Fibroblast of gingiva (primary cell): Measurements from ENCODE around the gene CACNA1I.

Source experiments
- DNase-seq: peaks from one replicate; pipeline ENCODE4 v3.0.0-alpha.2; 2011; ENCODE audit warnings: low read depth

Gene CACNA1I

DNA sequence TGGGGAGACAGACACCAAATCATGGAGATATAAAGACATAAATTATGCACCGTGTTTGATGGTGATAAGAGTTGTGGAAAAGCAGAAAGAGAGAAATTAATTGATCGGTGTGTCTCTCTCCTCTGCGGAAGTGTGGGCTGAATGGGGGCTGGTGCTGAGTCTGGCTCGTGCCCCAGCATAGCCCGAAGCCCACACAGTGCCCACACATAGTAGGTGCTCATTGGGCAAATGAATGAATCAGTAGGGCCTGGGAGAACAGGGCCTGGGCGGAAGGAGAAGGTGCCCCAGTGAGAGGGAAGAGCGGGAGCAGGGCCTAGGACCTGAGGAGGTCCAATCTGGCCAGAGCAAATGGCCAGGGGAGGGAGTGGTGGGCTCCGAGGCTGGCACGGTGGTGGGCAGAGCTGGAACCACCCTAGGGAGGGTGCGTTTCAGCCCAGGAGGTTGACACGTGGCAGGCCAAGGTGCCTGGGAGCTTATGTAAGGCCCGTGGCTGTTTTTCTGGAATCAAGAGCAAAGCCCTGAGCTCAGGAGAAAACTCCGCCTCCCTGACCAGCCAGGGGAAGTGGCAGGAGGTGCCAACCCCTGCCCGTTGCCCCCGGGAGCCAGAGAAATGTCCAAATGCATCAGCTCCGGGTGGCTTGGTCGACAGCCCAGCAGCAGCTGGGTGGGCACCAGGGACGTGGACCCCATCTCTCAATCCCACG is 2.1 kb upstream of the CACNA1I start:
- DNase-seq = no peak

DNA sequence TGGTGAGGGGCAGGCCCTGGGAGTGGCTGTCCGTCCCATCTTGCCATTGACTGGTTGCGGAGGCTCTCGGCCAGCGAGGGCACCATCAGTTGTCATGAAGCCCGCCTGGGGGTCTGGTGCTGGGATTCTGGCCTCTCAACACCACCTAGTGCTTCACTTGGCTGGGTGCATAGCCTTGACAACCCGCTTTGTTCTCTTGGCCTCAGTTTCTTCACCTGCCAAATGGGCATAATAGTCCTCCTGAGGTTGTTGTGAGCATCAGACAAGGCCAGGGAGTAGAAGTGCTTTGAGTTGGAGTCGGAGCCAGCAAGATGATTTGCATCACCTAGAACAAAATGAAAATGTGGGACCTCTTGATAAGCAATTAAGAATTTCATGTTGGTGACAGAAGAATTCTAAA is 1.5 kb upstream of the CACNA1I start:
- DNase-seq = no peak

DNA sequence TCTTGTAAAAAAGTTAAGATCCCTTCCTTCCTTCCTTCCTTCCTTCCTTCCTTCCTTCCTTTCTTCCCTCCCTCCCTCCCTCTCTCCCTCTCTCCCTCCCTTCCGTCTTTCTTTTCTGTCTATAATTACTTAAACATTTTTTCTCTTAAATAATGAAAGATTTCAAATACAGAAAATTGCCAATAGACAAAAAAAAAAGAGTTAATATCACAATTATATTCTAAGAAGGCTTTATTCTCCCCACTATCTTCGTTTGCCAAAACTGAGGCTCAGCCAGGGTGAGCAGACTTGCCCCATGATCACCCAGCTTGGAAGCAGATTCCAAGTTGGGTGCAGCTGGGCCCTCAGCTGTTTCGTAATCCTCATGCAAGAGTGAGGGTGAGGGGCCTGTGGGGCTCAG is 327 bp upstream of the CACNA1I start:
- DNase-seq = no peak

DNA sequence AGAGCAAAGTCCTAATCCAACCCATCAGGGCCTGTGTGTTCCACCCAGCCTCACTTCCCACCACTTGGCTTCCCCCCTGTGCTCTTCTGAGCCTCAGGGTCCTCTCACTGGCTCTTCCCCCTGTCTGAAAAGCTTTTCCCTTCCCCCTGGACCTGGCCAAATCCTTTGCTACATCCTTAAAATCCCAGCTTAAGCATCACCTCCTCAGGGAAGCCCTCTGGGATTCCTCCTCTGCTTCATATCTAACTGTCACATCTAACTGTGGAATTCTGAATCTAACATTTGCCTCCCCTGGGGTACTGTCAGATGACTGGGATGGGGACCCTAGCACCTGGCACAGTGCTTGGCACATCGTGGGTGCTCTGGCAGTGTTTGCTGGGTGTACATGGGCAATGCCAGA is 985 bp downstream of the CACNA1I start:
- DNase-seq = no peak

DNA sequence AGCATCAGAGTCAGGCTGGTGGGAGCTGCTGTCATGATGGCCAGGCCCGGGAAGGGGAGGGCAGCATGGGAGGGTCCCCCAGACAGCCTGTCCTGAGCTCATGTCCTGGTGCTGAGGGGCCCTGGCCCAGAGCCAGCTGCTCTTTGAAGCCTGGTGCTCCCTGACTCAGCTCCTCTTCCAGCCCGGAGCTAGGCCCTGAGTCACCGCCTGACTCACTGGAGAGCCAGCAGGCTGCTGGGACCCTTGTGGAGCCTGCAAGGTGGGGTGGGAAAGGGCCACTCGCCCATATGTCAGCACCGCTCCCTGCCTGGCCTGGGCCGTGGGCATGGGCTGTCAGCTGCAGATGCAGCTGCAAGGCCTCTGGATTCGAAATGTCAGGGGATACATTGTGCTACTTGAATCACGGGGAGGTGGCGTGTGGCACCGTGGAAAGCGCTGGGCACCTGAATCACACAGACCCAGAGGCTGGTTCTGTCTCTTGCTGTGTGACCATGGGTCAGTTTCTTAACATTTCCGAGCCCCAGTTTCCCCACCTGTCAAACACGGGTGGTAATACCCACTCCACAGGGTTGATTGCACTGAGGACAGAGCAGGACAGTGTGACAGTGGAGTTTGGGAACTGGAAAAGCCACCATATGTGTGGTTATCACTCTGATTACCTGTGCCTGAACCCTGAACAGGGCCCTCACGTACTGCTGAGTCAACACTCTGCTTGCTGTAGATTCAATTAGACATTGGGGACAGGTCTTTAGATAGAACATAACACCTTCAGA is 4.4 kb downstream of the CACNA1I start:
- no peak for DNase-seq

DNA sequence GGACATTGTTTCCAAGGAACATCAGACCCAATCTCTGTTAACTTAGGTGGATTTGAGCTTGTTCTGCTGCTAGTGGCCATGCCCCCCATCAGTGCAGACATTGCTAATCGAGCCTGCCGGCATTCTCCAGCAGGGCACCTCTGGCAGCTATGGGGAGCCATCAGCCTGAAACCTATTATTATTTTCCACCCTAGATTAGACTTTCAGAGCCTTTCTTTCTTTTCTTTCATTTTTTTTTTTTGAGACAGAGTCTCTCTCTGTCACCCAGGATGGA is 4.9 kb downstream of the CACNA1I start:
- DNase-seq = no peak

DNA sequence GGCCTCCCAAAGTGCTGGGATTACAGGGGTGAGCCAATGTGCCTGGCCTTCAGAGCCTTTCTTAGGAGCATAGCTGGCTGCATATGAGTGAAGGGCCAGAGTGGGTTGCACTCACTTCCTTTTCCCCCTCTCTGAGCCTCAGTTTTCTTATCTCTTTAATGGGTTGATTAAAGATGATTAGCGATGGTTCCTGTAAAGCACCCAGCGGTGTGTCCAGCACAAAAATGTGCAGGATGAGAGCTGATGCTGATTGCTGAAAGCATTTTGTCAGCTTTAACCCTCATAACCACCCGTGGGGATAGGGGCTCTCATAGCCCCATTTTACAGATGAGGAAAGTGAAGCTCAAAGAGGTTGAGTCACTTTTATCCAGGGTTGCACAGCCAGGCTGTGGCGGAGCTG is 5.5 kb downstream of the CACNA1I start:
- no peak for DNase-seq

DNA sequence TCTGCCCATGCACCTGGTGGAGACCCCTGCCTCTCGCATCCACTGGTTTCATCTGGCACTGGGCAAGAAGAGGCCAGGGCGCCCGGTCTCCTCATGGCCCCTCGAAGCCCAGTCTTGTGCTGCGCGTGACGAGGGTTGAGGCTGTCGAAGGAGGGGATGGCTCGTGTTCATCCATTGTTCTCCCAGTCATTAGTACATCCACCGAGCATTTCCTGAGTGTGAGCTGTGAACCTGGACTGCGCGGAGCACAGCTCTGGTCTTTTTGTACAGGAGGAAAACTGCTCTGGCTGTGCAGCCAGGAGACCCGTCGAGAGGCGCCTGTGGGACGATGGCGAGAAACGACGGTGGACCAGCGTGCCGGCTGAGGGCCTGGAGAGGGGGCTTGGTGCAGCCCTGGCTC is 6.8 kb downstream of the CACNA1I start:
- DNase-seq = no peak

DNA sequence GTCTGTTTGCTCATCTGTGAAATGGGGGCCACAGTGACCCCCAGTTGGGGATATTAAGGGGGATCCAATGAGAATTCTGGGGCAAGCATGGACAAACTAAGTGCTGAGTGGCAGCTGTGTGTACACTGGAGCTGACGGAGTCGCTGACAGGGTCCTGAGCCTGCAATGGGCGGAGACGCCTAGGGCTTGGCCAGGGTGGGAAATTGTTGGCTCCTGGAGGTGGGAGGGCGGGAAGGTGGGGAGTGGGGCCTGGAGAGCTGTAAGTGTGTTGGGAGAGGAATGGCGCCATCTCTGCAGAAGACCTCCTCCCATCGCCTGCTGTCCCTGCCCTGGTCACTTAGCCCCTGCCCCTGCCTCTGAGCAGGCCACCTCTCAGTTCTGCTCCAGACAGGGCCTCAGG is 7.3 kb downstream of the CACNA1I start:
- DNase-seq = no peak

DNA sequence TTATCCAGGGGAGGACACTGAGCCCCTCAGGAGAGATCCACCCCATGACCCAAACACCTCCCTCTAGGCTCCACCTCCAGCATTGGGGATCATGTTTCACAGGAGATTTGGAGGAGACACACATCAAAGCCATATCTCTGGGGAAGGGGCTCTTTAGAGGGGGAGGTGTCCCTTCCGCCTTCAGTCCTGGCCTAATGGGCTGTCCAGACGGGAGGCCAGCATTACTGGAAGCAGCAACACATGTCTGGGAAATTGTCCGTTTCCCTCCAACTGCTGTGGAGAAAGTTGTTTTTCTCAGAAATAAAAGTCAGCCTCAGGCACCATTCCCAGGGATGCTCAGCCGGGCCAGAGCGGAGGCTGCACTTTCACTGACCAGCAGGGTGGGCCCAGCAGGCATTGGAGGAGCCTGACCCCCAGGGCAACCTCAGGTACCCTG is 9.5 kb downstream of the CACNA1I start:
- DNase-seq = no peak

DNA sequence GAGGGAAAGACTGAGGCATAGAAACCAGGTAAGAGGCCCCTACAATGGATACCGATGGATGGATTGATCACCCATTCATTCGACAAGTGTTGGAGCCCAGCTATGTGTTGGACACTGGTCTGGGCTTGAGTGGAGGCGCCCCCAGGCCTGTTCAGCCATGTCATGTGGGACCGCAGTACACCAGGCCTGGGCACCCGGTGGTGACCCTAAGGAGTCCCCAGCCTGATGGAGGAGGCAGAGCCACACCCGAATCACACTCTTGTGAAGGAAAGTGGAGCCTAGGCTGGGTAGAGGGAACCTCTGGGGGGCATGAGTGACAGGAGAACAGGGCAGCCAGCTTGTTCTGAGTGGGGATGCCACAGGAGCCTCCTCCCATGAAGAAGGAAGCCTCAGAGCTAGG is 10.2 kb downstream of the CACNA1I start:
- no peak for DNase-seq

DNA sequence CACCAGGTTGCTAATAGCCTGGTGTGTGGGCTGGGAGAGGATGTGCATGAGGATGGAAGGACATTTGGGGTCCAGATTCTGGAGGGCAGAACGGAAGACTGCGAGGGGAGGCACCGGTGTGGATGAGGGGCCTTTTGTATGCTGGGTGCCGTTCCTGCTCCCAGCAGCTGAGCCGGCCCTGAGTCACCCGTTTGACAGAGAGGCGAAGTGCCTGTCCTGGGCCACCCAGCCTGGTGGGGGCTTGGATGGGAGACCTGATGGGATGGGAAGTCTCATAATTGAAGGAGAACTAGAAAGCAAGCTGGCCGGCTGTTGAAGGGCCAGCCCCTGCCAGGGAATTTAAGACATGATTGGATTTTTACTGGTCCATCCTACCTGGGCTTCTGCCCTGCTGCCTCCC is 10.8 kb downstream of the CACNA1I start:
- DNase-seq = no peak

DNA sequence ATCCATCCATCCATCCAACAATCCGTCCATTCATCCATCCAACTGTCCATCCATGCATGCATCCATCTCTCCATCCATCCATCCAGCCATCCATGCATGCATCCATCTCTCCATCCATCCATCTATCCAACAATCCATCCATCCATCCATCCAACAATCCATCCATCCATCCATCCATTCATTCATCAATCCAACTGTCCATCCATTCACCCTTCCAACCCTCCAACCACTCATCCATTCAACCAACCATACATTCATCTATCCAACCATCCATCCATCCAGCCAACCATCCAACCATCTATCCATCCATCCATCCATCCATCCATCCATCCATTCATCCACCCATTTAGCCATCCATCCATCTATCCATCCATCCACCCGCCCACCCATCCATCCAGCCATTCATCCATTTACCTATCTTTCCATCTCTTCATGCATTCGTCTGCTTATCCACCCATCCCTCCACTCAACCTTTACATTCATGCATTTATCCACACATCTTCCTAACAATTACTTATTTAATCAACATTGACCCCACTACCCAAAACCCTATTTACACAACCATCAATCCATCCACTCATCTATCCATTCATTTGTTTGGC is 12.6 kb downstream of the CACNA1I start:
- DNase-seq = no peak

DNA sequence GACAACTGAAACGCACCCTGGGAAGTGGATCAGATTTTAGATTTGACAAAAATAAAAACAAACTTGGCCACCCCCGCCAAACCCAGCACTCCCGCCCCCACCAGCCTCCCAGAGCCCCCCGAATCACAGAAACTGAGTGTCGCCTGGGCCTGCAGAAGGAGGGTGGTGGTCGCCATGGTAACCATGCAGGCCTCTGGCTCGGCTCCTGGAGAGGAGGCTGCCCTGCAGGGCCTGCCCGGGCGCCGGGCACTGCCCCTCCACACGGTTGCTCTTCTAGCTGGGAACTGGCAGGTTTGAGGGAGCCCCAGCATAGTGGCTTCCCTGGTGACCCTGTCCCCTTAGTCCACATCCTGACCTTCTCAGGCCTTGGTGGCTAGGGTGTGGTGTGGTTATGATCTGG is 19.3 kb downstream of the CACNA1I start:
- DNase-seq = no peak

DNA sequence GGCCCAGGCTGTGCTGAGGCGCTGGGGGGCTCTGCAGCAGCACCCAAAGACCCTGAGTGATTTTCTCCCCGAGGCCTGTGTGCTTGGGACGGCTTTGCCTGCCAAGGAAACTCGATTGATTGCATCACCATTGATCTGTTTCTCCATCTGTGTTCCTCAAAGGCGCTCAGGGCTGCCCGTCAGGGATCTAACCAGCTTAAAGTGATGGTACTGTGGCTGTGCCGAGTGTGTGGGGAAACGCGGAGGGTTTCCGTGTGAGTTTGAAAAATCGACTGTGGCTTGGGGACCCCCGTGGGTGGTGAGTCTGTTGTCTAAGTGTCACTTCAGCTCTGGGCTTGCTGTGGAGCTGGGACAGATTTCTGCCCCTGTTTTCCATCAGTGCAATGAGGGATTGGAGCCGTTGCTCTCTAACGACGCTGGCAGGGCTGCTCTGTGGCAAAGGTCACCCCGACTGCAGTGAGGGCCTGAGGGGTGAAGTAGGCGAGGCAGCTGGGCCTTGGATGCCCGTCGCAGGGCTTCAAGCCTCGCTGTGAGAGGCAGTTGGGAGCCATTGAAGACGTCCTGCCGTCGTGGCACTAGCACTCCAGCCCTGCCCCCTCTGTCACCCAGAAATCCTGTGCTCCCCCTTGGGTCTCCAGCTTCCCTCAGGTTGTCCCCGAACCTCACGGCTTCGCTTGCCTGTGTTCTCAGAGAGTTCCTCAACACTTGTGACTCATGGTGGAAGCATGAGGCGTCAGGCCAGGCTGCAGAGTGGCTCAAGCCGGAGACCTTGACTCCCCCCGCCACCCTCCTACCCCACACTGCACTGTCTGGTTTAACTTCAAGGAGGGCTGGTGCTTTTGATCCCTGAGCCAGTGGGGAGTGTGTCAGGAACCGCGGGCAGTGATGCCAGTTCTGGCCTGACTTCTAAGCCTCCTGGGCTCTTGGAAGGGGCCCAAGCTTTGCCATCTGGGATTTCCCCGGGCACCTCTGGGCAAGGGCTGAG is 21.8 kb downstream of the CACNA1I start:
- peak; percentile 58 for DNase-seq

DNA sequence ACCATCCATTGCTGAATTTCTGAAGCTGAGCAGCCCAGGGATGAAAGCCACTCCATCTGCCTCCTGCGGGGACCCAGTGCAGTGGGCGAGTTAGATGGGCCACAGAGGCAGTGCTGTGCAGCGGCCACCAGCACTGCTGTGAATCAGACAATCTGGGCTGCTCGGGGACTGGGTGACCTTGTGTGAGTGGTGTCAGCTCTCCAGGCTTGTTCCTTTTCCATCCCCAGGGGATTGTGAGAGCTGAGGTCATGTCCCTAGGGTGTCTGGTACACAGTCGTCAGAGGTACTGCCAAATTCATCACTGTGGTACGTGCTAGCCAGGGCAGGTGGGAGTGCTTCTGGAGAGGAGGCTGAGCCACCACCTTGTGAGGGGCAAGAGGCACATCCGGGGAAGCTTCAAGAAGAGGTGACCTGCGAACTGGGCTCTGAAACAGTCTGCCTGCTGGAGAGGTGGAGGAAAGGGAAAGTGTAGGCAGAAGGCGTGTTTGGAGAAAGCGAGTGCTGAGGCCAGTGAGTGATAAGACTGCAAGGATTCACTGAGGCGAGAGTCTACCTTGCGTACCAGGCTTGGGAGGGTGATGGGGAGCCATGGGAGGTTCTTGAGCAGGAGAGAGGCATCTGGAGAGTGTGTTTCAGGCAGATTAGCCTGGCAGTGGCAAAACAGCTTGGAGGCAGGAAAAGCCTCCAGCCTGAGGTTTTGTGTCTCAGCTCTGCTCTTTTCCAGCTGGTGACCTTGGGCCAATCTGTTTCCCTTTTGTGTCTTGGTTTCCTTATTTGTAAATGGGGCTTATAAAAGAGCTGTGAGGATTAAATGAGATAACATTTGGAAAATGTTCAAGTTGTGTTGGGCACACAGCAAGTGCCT is 22.7 kb downstream of the CACNA1I start:
- no peak for DNase-seq

DNA sequence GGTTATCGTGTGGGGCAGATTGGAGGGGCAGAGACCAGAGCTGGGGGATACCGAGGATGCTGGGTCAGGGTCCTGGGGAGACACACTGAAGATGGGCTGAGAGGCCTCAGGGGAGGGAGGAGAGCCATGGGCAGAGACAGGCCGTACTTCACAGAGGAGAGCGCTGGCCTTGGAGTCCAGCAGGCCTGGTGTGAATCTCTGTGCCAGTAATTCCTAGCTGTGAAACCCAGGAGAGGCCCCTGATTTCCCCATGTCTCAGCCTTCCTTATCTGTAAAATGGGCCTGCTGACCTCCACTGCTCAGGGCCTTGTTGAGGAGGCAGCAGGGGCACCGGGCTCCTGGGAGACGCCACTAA is 23.4 kb downstream of the CACNA1I start:
- DNase-seq = no peak

DNA sequence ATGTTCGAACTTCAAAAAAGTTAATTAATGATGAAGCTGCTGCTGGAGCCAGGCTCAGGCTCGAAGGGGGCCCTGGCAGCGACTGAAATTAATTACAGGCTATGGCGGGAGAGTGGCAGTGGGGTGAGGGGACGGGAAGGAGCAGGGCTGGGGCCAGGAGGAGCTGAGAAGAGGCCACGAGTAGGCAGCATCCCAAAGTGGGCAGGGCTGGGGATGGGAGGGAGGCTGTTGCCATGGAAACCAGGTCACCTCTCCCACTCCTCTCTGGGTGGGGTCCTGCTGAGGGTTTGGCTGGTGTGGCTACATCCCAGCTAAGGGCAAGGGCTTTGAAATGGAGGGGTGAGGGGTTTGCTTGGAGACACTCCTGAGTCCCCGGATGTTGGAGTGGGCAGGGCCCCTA is 23.9 kb downstream of the CACNA1I start:
- DNase-seq = no peak

DNA sequence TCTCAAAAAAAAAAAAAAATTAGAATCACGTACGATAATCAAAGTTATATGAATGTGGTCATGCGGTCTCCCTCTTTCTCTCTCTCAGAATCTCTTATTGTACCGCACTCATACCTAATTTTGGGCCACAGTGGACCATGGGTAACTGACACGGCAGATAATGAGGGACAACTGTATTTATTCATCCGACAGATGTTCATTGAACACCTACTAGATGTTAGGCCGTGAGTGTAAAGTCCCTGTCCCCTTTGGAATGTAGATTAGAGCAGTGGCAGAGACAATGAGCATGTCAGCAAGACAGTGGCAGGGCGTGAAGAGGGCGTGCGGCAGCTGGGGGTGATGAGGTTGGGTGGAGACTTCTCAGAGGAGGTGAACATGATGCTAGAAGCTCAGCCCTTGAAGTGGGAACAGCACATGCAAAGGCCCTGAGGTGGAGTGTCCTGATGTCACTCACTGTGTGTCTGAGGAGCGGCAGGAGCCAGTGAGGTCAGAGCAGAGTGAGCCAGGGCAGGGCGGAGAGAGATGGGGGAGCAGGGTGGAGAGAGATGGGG is 25.1 kb downstream of the CACNA1I start:
- no peak for DNase-seq

DNA sequence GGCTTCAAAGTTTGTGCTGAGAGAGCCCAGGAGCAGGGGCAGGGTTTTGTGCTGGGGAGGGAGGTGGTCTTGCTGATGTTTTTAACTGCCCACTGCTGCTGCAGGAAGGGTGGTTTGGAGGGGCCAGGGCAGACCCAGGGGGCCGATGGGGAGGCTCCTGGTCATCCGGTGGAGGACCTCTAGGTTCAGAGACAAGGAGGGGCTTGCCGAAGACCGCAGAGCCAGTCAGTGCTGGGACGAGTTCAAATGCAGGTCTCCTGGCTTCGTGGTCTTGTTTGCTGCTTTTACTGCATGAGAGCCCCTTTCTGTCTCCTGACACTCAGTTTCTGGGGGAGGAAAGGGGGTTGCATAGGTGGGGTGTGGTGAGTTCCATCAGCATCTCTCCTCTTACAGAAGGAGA is 26.0 kb downstream of the CACNA1I start:
- DNase-seq = no peak

DNA sequence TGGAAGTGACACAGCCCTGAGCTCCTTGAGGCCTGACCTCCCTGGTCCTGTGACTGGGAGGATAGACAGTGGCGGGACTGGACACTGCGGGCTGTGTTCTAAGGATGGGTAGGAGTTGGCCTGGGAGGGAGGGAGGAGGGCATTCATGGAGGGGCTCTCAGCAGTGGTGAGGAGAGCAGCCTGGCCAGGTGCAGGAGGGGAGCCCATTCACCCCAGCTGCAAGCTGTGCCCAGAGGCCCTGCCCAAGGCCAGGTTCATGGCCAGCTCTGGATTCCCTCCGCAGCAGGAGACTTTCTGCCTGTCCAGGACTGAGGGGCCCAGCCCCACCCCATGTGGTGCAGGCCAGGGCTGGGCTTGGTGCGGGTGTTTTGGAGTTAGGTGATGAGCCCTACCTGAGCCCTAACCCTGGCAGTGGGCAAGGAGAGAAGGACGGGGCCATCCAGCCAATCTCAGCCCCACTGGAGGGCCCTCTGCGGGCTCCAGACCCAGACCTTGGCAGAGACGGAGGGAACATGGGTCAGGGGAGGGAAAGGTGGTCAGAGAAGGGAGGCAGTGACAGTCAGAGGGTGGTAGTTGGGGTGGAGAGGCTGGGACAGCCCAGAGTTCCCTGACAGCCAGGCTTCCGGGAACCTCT is 26.8 kb downstream of the CACNA1I start:
- DNase-seq = no peak
